Testis (tissue), 2 donors: Measurements from ENCODE around the gene BCS1L.

ENCODE experiments used
- CTCF ChIP-seq, 3 experiments: fragments of 450-650 bp in 2 of 3; fragments of 200-600 bp in 1 of 3; sonication (generic) in 1 of 3; IDR thresholded peaks; one replicate each; pipeline ENCODE4 v1.5.1; 2016 to 2019; ENCODE audit warnings: antibody characterized with exemption in 3 of 3, mild to moderate bottlenecking in 2 of 3, moderate library complexity in 1 of 3
- POLR2A ChIP-seq: fragments of 450-650 bp; IDR thresholded peaks from one replicate; pipeline ENCODE4 v1.6.1; 2017; ENCODE audit warnings: antibody characterized with exemption, mild to moderate bottlenecking, moderate library complexity

DNA sequence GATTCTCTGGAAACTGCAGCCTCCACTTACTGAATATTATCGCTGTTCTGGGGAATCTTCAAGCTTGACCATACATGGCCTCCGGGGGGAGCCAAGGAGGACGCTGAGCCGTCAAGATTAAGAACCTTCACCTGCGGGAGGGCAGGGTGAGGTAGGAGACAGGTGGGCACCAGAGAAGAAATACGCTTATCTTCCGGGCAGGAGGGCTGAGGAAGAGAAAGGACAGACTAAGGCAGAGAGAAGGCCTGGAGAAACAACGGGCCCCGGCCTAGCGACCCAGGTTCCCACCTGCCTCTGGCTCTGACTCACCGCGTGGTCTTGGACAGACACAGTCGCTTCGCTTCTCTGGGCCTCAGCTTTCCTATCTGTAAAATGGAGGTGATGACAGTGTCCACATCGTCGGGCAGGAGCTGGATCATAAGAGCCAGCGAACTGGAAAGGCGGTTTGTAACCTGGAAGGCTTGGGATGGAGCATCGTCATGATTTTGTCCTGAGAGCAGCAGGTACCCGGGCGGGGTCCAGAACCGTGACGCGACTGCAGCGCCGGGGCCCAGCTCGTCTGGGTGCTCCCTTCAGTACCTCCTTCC, 719 bp upstream of the BCS1L start:
- peak in 2 of 3 experiments; percentile 7 to 13 for TF ChIP-seq CTCF (IDR thresholded peaks at IDR 0.05)
- no peak for TF ChIP-seq POLR2A
